Esophagus muscularis mucosa (tissue), 4 donors: ENCODE data around the gene NBEA.

Source experiments
- CTCF ChIP-seq, 3 experiments: fragments of 200-600 bp in 2 of 3; fragments of 450-650 bp in 1 of 3; sonication (generic) in 2 of 3; IDR thresholded peaks; one replicate each; pipeline ENCODE4 v1.5.1; 2017 to 2019; ENCODE audit warnings: antibody characterized with exemption in 3 of 3, mild to moderate bottlenecking in 2 of 3, moderate library complexity in 1 of 3
- EP300 ChIP-seq: sonication (generic); formaldehyde crosslinking; IDR thresholded peaks from one replicate; pipeline ENCODE4 v1.6.1; 2017; ENCODE audit warnings: antibody characterized with exemption
- POLR2A ChIP-seq: fragments of 450-650 bp; IDR thresholded peaks from one replicate; pipeline ENCODE4 v1.6.1; 2017; ENCODE audit warnings: antibody characterized with exemption, moderate library complexity, mild to moderate bottlenecking, low read depth
- POLR2AphosphoS5 ChIP-seq, 2 donors: sonication (generic); formaldehyde crosslinking; IDR thresholded peaks; one replicate each; pipeline ENCODE4 v1.6.1; 2017; ENCODE audit warnings: antibody characterized with exemption in 2 of 2

GRCh38 chr13:34951528-34951927, 9.5 kb downstream of the NBEA start:
- TF ChIP-seq CTCF (IDR thresholded peaks at IDR 0.05) (no peak), POLR2AphosphoS5 (IDR thresholded peaks at IDR 0.05) (no peak), POLR2A (no peak), EP300 (no peak)
